Measurements from ENCODE around the gene NXPH3.

- TF ChIP-seq CTCF (conservative IDR thresholded peaks at IDR 0.05) = no peak
- TF ChIP-seq EZH2 (IDR thresholded peaks at IDR 0.05; ENCODE audit: low read depth) = no peak
Observed at GRCh38 chr17:49554694-49555494, 20.8 kb upstream of the NXPH3 start.
